Tibial nerve (tissue), 4 donors: ENCODE results near the gene MACF1.

Experiments used
- EP300 ChIP-seq, 2 donors: sonication (generic); formaldehyde crosslinking; IDR thresholded peaks; one replicate each; pipeline ENCODE4 v1.6.1; 2017; ENCODE audit warnings: antibody characterized with exemption in 2 of 2, mild to moderate bottlenecking in 1 of 2
- POLR2A ChIP-seq, 2 donors: fragments of 450-650 bp; IDR thresholded peaks; one replicate each; pipeline ENCODE4 v1.6.1; 2017; ENCODE audit warnings: antibody characterized with exemption in 2 of 2, mild to moderate bottlenecking in 2 of 2, moderate library complexity in 2 of 2
- TF ChIP-seq, protein P1 (sequence below), 5 experiments: fragments of 200-600 bp in 3 of 5; fragments of 450-650 bp in 2 of 5; sonication (generic) in 3 of 5; IDR thresholded peaks; one replicate each; pipeline ENCODE4 v1.5.1; 2016 to 2019; ENCODE audit warnings: antibody characterized with exemption in 5 of 5, mild to moderate bottlenecking in 3 of 5, moderate library complexity in 2 of 5

DNA sequence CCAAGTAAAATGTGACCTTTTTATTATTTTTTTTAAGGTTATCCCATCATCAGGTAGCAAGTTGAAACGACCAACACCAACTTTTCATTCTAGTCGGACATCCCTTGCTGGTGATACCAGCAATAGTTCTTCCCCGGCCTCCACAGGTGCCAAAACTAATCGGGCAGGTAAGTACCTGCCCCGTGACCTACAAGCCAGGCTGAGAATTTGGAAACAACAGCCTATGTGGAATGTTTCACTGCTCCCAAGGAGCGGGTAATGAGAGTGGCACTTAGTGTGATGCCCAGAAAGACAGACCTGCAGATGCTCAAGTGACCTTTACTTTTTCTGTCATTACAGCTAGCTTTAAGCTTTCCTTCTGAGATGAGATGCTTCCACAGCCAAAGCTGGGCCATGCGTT is 280.1 kb downstream of the MACF1 start:
- TF ChIP-seq, protein P1, sequence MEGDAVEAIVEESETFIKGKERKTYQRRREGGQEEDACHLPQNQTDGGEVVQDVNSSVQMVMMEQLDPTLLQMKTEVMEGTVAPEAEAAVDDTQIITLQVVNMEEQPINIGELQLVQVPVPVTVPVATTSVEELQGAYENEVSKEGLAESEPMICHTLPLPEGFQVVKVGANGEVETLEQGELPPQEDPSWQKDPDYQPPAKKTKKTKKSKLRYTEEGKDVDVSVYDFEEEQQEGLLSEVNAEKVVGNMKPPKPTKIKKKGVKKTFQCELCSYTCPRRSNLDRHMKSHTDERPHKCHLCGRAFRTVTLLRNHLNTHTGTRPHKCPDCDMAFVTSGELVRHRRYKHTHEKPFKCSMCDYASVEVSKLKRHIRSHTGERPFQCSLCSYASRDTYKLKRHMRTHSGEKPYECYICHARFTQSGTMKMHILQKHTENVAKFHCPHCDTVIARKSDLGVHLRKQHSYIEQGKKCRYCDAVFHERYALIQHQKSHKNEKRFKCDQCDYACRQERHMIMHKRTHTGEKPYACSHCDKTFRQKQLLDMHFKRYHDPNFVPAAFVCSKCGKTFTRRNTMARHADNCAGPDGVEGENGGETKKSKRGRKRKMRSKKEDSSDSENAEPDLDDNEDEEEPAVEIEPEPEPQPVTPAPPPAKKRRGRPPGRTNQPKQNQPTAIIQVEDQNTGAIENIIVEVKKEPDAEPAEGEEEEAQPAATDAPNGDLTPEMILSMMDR (IDR thresholded peaks at IDR 0.05), result no peak
- no peak for TF ChIP-seq POLR2A (IDR thresholded peaks at IDR 0.05)
- no peak for TF ChIP-seq EP300 (IDR thresholded peaks at IDR 0.05)
